ENCODE results near the gene CENPM.

The CENPM gene

DNA sequence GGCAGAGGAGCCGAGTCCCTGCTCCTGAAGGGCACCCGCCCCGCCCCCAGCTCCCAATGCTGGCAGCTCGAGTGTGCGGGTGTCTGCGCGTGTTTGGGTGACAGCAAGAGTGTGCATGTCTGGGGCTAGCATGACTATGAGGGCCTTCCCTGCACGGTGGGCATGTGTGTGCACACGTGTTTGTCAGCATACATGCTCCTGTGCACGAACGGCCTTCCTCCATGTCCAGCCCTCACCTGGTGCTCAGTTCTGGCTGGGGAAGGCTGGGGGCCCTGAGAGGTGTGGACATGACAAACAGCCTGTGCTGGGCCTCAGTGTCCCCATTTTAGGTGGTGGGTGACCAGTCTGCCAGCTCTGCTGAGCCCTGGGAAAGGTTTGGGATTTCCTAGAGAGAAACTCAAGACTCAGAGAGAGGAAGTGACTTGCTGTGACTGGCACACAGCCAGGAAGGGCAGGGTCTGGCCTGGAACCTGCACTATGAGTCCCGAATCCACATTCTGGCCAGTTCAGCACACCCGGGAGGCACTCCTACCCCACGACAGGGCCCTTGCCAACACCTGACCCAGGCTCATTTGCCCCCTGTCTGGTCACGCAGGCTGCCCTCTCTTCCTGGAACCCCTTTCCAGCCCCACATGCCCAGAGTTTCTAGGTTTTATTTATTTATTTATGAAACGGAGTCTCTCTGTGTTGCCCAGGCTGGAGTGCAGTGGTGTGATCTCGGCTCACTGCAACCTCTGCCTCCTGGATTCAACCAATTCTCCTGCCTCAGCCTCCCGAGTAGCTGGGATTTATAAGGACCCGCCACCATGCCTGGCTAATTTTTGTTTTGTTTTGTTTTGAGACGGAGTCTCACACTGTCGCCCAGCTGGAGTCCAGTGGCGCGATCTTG is 28.8 kb downstream of the CENPM start:
- DNase-seq (ENCODE audit: low read depth) = peak; percentile 70

DNA sequence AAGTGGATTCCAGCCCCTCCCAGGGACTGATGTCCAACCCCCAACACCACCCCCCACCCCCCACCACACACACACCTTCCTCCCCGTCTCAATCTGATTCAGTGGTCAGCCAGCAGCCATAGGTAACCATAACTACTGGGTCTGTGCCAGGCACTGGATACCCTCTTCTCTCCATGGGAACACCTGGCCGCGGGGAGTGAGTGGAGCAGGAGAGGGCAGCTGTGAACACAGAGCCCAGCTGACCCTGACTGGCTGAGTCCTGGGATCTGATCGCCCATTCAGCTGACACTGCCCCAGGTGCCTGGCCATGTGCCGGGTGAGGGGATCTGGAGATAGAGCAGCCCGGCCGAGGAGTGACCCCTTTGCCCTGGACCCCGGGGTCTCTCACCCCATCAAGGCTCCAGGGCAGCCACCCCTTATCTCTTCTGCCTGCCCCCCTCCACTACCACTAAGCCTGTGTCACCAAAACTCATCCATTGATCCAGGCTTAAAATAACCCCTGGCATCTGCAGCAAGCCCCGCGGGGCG is 29.5 kb downstream of the CENPM start:
- DNase-seq (ENCODE audit: low read depth) = no peak
- no peak overlapping the region for H3K4me3 ChIP-seq (ENCODE audit: low read depth, low read length)
- TF ChIP-seq, protein P1, sequence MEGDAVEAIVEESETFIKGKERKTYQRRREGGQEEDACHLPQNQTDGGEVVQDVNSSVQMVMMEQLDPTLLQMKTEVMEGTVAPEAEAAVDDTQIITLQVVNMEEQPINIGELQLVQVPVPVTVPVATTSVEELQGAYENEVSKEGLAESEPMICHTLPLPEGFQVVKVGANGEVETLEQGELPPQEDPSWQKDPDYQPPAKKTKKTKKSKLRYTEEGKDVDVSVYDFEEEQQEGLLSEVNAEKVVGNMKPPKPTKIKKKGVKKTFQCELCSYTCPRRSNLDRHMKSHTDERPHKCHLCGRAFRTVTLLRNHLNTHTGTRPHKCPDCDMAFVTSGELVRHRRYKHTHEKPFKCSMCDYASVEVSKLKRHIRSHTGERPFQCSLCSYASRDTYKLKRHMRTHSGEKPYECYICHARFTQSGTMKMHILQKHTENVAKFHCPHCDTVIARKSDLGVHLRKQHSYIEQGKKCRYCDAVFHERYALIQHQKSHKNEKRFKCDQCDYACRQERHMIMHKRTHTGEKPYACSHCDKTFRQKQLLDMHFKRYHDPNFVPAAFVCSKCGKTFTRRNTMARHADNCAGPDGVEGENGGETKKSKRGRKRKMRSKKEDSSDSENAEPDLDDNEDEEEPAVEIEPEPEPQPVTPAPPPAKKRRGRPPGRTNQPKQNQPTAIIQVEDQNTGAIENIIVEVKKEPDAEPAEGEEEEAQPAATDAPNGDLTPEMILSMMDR (IDR thresholded peaks at IDR 0.05; ENCODE audit: insufficient read depth, low read depth, low read length, missing control alignments) = no peak

More for the DNA sequence above, 28.8 kb downstream of the CENPM start:
- TF ChIP-seq, protein P1 (IDR thresholded peaks at IDR 0.05; ENCODE audit: insufficient read depth, low read depth, low read length, missing control alignments) = no peak
- H3K4me3 ChIP-seq (ENCODE audit: low read depth, low read length) = no peak overlapping the region

DNA sequence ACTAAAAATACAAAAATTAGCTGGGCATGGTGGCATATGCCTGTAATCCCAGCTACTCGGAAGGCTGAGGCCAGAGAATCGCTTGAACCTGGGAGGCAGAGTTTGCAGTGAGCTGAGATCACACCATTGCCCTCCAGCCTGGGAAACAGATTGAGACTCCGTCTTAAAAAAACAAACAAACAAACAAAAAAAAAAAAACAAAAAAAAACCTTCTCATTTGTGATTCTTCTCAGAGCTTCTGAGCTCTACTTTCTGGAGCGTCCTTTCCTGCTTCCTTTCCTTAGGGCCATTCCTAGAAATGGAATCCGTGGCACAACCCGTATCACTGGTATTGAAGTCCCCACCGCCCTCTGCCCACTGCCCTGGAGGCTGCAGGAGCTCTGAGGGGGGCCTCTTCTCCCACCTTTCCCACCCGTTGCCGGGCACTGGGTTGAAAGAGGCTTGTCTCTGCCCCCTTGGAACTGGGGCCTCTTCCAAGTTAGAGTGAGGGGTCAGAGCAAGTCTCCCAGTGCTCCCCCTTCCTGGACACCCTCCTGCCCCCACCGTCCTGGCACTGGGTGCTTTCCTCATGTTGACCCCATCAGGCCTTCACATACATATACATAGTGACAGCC is 30.1 kb downstream of the CENPM start:
- no peak for DNase-seq (ENCODE audit: low read depth)
- H3K4me3 ChIP-seq (ENCODE audit: low read depth, low read length) = no peak overlapping the region
- TF ChIP-seq, protein P1 (IDR thresholded peaks at IDR 0.05; ENCODE audit: insufficient read depth, low read depth, low read length, missing control alignments) = no peak

DNA sequence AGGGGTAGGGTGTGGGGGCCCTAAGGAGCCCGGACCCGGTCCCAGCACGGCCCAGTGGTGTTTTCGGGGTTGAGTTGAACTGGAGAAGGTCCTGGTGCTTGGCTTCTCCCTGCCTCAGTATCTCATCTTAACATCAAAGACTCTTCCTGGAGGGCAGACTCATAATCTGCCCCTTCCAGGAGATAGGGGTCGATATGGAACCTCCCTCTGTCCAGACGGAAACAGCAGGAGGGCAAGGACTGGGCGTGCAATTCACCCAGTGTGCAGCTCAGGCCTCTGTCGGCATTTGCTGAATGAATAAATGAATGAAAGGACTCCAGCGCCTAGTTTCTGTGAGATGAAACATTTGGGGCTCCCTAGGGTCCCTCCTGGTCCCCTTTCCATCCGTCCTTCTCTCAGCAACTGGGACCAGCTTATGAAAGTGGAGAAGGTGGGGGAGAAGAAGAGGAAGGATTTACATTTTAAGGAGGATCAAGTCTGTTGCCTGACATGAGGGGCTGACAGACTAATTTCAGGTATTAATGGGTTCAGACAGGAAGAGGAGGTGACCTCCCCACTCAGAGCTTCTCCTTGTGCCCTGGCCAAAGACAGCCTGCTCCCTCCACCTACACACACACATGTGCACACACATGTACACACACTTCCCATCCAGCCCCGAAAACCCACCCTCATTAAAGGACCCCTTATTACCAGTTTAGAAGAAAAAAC is 31.0 kb downstream of the CENPM start:
- DNase-seq (ENCODE audit: low read depth) = no peak
- H3K4me3 ChIP-seq (ENCODE audit: low read depth, low read length) = no peak overlapping the region
- TF ChIP-seq, protein P1 (IDR thresholded peaks at IDR 0.05; ENCODE audit: insufficient read depth, low read depth, low read length, missing control alignments) = no peak

- peak; percentile 59 for DNase-seq (ENCODE audit: low read depth)
- TF ChIP-seq, protein P1 (IDR thresholded peaks at IDR 0.05; ENCODE audit: insufficient read depth, low read depth, low read length, missing control alignments) = no peak
- H3K4me3 ChIP-seq (ENCODE audit: low read depth, low read length) = peak within 1 kb of the TSS; percentile 46
Measured at GRCh38 chr22:41915035-41915785, 31.7 kb downstream of the CENPM start, which contains the start of gene SHISA8. Gene SHISA8, minus strand, starts transcription at chr22:41915074. Its CDS starts 407 bp downstream, at chr22:41914667.

GRCh38 chr22:41914611-41915034 is 32.3 kb downstream of the CENPM start:
- H3K4me3 ChIP-seq (ENCODE audit: low read depth, low read length) = peak overlapping the region; percentile 41
- no peak for DNase-seq (ENCODE audit: low read depth)
- TF ChIP-seq, protein P1 (IDR thresholded peaks at IDR 0.05; ENCODE audit: insufficient read depth, low read depth, low read length, missing control alignments) = no peak
